HepG2 (cell line): ENCODE measurements around the gene RDM1. TPM values are rescaled to one million over a fixed set of nuclear protein-coding genes. Genes with fewer than 3 reads are reported as not detected.

Experiments
- ATAC-seq: fragments of 200-7000 bp; cut with Tn5 transposase; 3 replicates; pipeline ENCODE4 v1.9.1; 2020; ENCODE audit warnings: mild to moderate bottlenecking, moderate library complexity
- BruUV-seq: library from RNA; stranded (reverse); fragments of 400-500 nt; replicated peaks from 2 replicates; lab custom pipeline; 2021; lab: Mats Ljungman, UMichigan
- CTCF ChIA-PET: fragments of 300-600 bp; formaldehyde crosslinking; extraction: SDS; loops from one replicate; lab custom pipeline; 2021; ENCODE audit warnings: low total read pairs, inconsistent platforms, low intra/inter-chr PET ratio; lab: Yijun Ruan, JAX
- POLR2A ChIA-PET: fragments of 350-600 bp; sonication (Branson Sonifier 250); formaldehyde crosslinking; loops from one replicate; lab custom pipeline; 2020; ENCODE audit warnings: antibody characterized with exemption, inconsistent platforms; lab: Yijun Ruan, JAX
- DNase-seq: peaks from one replicate; pipeline ENCODE4 v3.0.0-alpha.2; 2015; ENCODE audit warnings: low spot score
- FAIRE-seq: peaks from 3 replicates; lab custom pipeline; 2011; peaks lifted over from hg19 to GRCh38; lab: Jason Lieb, UNC
- H2AFZ ChIP-seq: one replicate; pipeline ENCODE4 v1.6.1; 2011; ENCODE audit warnings: low read length, inconsistent platforms
- H3K27ac ChIP-seq: fragments of 300-600 bp; 3 replicates; pipeline ENCODE4 v1.8.0; 2011; ENCODE audit warnings: mixed run types, mild to moderate bottlenecking, mixed read lengths, low read length, inconsistent platforms; ENCODE audit not compliant: insufficient read depth; ENCODE audit errors: extremely low read length
- H3K27me3 ChIP-seq, 2 experiments: fragments of 200-600 bp in 1 of 2; 2 replicates in 1 of 2; 3 replicates in 1 of 2; pipeline versions ENCODE4 v1.6.0 to v1.8.0; 2011; ENCODE audit warnings: low read length in 2 of 2, mild to moderate bottlenecking in 2 of 2, moderate library complexity in 2 of 2, inconsistent platforms in 1 of 2; ENCODE audit not compliant: insufficient read depth in 2 of 2, control insufficient read depth in 1 of 2
- H3K36me3 ChIP-seq, 2 experiments: fragments of 200-600 bp in 1 of 2; replicated peaks in 1 of 2; 2 replicates in 1 of 2; 3 replicates in 1 of 2; pipeline versions ENCODE4 v1.5.1 to v1.8.0; 2011; ENCODE audit warnings: low read length in 2 of 2, inconsistent platforms in 1 of 2; ENCODE audit not compliant: insufficient read depth in 2 of 2, control insufficient read depth in 1 of 2
- H3K4me1 ChIP-seq: 2 replicates; pipeline ENCODE4 v1.5.1; 2012; ENCODE audit warnings: low read length, inconsistent platforms; ENCODE audit not compliant: insufficient read depth
- H3K4me2 ChIP-seq: 2 replicates; pipeline ENCODE4 v1.6.0; 2011; ENCODE audit warnings: low read depth, low read length, inconsistent platforms
- H3K4me3 ChIP-seq, 3 experiments: fragments of 200-600 bp in 1 of 3; sonication (generic), shearing (Covaris generic) in 1 of 3; replicated peaks in 1 of 3; 2 replicates each; pipeline ENCODE4 v1.5.1; 2011 to 2016; ENCODE audit warnings: low read length in 3 of 3, inconsistent platforms in 2 of 3, low read depth in 2 of 3, mild to moderate bottlenecking in 2 of 3, control low read depth in 1 of 3, mixed read lengths in 1 of 3; ENCODE audit not compliant: insufficient read depth in 1 of 3
- H3K79me2 ChIP-seq: one replicate; pipeline ENCODE4 v1.6.1; 2011; ENCODE audit warnings: low read length, inconsistent platforms; ENCODE audit not compliant: insufficient read depth
- H3K9ac ChIP-seq: 2 replicates; pipeline ENCODE4 v1.6.0; 2011; ENCODE audit warnings: mild to moderate bottlenecking, low read depth, low read length, inconsistent platforms; ENCODE audit not compliant: insufficient read depth
- H3K9me3 ChIP-seq: 2 replicates; pipeline ENCODE4 v1.5.1; 2012; ENCODE audit warnings: mild to moderate bottlenecking, low read length
- H4K20me1 ChIP-seq: 2 replicates; pipeline ENCODE4 v1.6.0; 2011; ENCODE audit warnings: inconsistent platforms, mild to moderate bottlenecking, low read length, moderate library complexity; ENCODE audit not compliant: insufficient read depth
- CEBPG ChIP-seq: IDR thresholded peaks from 2 replicates; pipeline ENCODE4 v1.6.1; 2016
- ERF ChIP-seq: IDR thresholded peaks from 2 replicates; pipeline ENCODE4 v1.6.1; 2018; ENCODE audit warnings: missing biosample characterization, missing genetic modification reagents
- MAZ ChIP-seq, 2 experiments: sonication (generic) in 1 of 2; formaldehyde crosslinking in 1 of 2; IDR thresholded peaks; 2 replicates each; pipeline versions ENCODE4 v1.5.0 to v1.6.1; 2012 to 2020; ENCODE audit warnings: low read depth in 2 of 2, mild to moderate bottlenecking in 2 of 2, borderline replicate concordance in 1 of 2, improper control_type of control experiment in 1 of 2, low read length in 1 of 2, missing genetic modification reagents in 1 of 2, moderate library complexity in 1 of 2
- MTF2 ChIP-seq: sonication (generic); formaldehyde crosslinking; IDR thresholded peaks from 2 replicates; pipeline ENCODE4 v1.5.0; 2020; ENCODE audit warnings: missing genetic modification reagents, borderline replicate concordance
- NKX3-1 ChIP-seq: sonication (generic); formaldehyde crosslinking; IDR thresholded peaks from 2 replicates; pipeline ENCODE4 v1.5.0; 2020; ENCODE audit warnings: missing genetic modification reagents
- PRDM10 ChIP-seq: sonication (generic); formaldehyde crosslinking; IDR thresholded peaks from 2 replicates; pipeline ENCODE4 v1.4.0; 2020; ENCODE audit warnings: low read depth, missing genetic modification reagents
- RAD51 ChIP-seq: fragments of 450-650 bp; IDR thresholded peaks from 2 replicates; pipeline ENCODE4 v1.6.1; 2016; ENCODE audit warnings: borderline replicate concordance
- RELA ChIP-seq: sonication (generic); formaldehyde crosslinking; IDR thresholded peaks from 2 replicates; pipeline ENCODE4 v1.4.0; 2020; ENCODE audit warnings: missing genetic modification reagents
- SMAD1 ChIP-seq: sonication (generic); formaldehyde crosslinking; IDR thresholded peaks from 2 replicates; pipeline ENCODE4 v1.4.0; 2020; ENCODE audit warnings: missing genetic modification reagents, low read depth, mild to moderate bottlenecking, borderline replicate concordance
- TCF7L2 ChIP-seq: IDR thresholded peaks from 2 replicates; pipeline ENCODE4 v1.6.1; 2011; ENCODE audit warnings: mild to moderate bottlenecking, low read depth, low read length, moderate library complexity
- ZNF512 ChIP-seq: sonication (generic); formaldehyde crosslinking; IDR thresholded peaks from 2 replicates; pipeline ENCODE4 v1.4.0; 2020; ENCODE audit warnings: mild to moderate bottlenecking, missing genetic modification reagents
- ZNF513 ChIP-seq: sonication (generic); formaldehyde crosslinking; conservative IDR thresholded peaks from 2 replicates; pipeline ENCODE4 v1.5.0; 2020; ENCODE audit warnings: missing genetic modification reagents
- ZSCAN30 ChIP-seq: sonication (generic); formaldehyde crosslinking; IDR thresholded peaks from 2 replicates; pipeline ENCODE4 v1.5.0; 2020; ENCODE audit warnings: mild to moderate bottlenecking, missing genetic modification reagents
- WGBS: methylation state at CpG from one replicate; pipeline ENCODE4 v1.1.6; 2017; ENCODE audit warnings: low lambda C conversion rate; 5-methylcytosine and 5-hydroxymethylcytosine counted together
- in situ Hi-C: cut with HindIII; loops from 2 replicates; pipeline ENCODE4 v1.10.0; 2017; ENCODE audit warnings: low pct_unique_long_range_greater_than_20kb; ENCODE audit not compliant: extremely low pct_ligation_motif_present
- intact Hi-C: fragments of 100-400 bp; cut with micrococcal nuclease; formaldehyde crosslinking; loops from one replicate; pipeline ENCODE4 v1.10.0; 2022; ENCODE audit not compliant: unreplicated experiment
- polyA plus RNA-seq, 8 experiments: library from polyadenylated mRNA; depleted of rRNA in 3 of 8; stranded (reverse) in 7 of 8; unstranded in 1 of 8; fragments of >200 nt; fragmentation: Illumina TruSeq in 4 of 8; extraction: Trizol in 4 of 8; gene quantifications; 2 replicates each; pipeline versions ENCODE4 v1.2.1 to v1.2.3, GENCODE V29; 2011 to 2016; ENCODE audit warnings: low read depth in 4 of 8, missing spikeins in 1 of 8, mixed read lengths in 1 of 8; ENCODE audit not compliant: insufficient read depth in 1 of 8
- total RNA-seq, 5 experiments: library from RNA; depleted of rRNA; stranded (reverse); fragments of >200 nt; fragmentation: Illumina TruSeq; extraction: Trizol; gene quantifications; 2 replicates each; pipeline ENCODE4 v1.2.3, GENCODE V29; 2016; ENCODE audit warnings: low read depth in 1 of 5

Gene RDM1
- total and polyA plus RNA-seq, 2 of the 13 experiments (the other 11 are each of a cell fraction or from before 2014, with no cell fraction given) = 0.28 to 0.40 TPM

DNA sequence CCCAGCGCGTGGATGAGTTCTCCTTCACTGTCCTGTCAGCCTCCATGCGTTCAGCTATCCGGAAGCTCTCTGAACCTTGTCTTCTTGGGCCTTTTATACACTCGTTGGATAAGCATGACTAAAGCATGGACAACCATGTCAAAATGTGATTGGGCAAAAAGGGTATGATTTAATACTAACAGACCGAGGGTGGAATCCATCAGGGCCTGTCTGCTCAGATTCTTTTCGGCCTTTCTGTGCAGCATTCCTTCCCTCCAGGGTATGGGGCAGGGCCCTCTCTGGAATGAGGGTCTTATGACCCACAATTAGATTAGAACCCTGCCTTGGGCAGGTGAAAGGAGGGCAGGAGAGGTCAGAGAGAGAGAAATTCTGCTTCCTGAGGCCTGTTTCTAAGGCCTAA is 36.4 kb downstream of the RDM1 start:
- Histone ChIP-seq H3K9me3 (no peaks in the 10 kb centered on the region), H3K27me3 (peaks cover 1 to 3% of the 10 kb centered on the region in 2 experiments; a peak in 1 of 5 replicates), H3K4me1 (no peaks in the 10 kb centered on the region), H3K4me3 (no peak overlapping the region), H3K27ac (no peak overlapping the region), H3K36me3 (no peaks in the 10 kb centered on the region), H3K79me2 (no peaks in the 10 kb centered on the region), H3K9ac (no peak overlapping the region), H2AFZ (no peak overlapping the region), H3K4me2 (no peak overlapping the region), H4K20me1 (no peaks in the 10 kb centered on the region)
- ChIA-PET POLR2A (no interaction called here), CTCF (no interaction called here)
- intact Hi-C loops = no loop called here
- FAIRE-seq = no peak
- no peak for ATAC-seq
- in situ Hi-C loops = no loop called here
- no peak for DNase-seq
- TF ChIP-seq ERF (CRISPR knock-in tag) (no peak), MAZ (IDR thresholded peaks at IDR 0.05; ENCODE audit: borderline replicate concordance, low read depth, low read length) (no peak), MAZ (CRISPR knock-in tag; IDR thresholded peaks at IDR 0.05; ENCODE audit: low read depth) (no peak), RELA (no peak), ZSCAN30 (CRISPR knock-in tag) (no peak), ZNF513 (CRISPR knock-in tag) (no peak), TCF7L2 (no peak), RAD51 (no peak), CEBPG (no peak), ZNF512 (CRISPR knock-in tag) (no peak), PRDM10 (no peak), MTF2 (CRISPR knock-in tag) (no peak), SMAD1 (CRISPR knock-in tag) (no peak), NKX3-1 (CRISPR knock-in tag) (no peak)
- WGBS = 46% methylated on average over 7 of the region's 7 CpGs
- BruUV-seq = no TSS peak
